ENCODE data around the gene ZNF804B.
A peak's percentile ranks its signal among the peaks of the same experiment; 100 is the strongest.

Gene ZNF804B

DNA sequence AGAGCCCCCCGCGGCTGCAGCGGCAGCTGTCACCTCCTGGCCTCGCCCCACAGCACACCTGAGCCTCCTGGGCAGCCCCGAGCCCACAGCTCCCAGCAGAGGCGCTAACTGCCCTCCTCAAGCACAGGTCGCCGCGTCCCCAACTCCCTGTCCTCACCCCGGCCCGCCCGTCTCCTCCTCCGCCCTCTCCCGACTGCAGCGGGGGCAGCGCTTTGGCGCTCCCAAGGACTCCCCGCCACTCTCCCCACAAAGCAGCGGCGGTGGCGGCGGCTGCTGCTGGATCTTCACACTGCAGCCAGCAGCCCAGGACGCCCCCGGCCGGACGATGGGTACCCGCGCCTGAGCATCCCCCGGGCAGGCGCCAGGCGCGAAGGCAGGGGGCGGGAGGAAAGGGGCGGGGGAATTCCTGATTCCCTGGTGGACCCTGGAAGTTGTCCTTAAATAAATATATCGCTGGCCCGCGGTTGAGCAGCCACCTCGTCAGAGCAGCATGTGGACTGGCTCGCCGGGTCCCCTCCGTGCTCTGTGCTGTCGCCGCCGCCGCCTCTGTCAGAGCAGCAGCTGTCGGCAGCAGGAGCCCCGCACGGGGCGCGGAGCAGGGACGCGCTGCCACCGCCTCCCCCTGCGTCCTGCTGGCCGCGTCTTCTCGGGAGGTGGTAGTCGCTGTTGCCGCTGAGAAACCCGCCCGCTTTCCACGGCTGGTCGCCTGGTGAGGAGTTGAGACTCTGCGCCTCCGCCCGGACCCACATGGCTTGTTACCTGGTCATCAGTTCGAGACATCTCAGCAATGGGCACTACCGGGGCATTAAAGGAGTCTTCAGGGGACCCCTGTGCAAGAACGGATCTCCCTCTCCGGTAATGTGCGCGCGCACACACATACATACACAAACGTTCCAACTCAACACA is at the start of gene ZNF804B:
TSS of gene ZNF804B (plus strand) at position 471 of the 906 bp plus-strand sequence. CDS start at position 748, 277 bp downstream.
- no peak for DNase-seq

DNA sequence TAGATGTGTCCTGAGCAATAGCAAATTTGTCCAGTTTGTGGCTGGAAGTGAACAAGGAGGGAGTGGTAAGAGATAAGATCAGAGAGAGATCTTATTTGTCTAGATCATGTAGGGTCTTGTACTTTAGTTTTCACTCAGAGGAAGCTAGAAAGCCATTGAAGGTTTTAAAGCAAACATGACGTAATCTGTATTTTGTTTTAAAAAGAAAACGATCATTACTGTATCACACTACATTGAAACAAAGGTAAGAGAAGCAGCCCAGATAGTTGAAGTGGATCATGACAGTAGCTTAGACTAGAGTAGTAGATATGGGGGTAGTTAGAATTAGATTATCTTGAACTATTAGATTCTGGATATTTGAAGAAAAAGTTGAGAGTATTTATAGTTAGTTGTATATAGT is 23.6 kb upstream of the ZNF804B start:
- no peak for DNase-seq

DNA sequence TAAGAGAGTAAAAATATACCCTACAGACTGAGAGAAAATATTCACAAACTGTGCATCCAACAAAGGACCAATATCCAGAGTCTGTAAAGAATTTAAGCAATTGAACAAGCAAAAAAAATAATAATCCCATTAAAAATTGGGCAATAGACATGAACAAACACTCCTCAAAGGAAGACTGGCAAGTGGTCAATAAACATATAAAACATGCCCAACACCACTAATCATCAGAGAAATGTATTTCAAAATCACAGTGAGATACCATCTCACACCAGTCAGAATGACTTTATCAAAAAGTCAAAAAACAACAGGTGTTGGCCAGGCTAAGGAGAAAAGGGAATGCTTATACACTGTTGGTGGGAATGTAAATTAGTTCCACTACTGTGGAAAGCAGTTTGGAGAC is 21.9 kb upstream of the ZNF804B start:
- DNase-seq = no peak

DNA sequence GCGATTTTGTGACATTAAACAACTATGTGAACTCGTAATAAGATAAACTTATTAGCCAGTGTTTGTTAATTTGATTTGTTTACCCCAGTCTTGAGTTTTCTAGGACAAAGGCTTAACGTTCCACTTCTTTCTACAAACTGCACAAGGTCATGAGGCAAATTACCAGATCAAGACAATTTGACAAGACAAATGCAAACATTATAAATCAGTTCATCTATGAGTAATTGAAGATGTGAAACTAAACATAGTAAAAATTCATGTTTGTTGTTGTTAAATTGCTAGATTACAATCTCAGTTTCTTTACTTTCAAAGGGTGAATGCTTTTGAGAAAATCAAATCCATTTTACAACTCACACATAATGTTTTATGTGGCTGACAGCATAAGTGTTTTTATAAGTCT is 13.4 kb upstream of the ZNF804B start:
- no peak for DNase-seq

DNA sequence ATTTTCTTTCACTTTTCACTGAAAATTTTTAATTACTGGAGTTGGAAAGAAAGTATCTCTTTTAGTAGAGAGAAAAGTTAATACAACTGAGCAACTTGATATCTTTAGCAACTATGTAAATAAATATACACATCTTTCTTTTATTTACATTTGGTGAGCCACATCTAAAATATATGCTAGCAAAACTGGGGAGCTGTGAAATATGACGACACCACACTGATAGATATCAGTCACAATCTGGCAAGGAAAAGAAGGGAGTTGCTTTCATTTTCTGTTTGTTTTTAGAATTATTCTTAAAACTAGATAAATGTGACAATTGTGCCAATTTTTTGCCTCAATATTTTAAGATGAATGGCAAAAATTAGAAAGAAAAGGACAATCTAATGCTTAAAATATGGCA is 2.7 kb upstream of the ZNF804B start:
- DNase-seq = no peak

DNA sequence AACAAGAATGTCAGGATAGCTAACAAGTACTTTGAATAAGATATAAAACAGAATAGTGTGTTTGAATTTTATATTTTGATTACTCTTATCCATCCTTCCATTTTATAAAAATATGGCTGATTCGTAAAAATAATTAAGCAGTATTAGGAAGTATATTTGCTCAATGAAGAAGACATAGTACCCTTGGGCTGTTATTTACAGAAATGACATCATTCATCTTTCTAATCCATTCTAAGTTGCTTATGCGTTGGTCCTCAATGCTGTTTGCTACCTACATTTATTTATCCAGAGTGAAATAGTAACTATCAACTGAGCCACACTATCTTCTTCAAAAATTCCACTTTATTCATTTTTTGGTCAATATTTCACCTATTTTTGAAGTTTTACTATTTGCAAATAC is 2.1 kb upstream of the ZNF804B start:
- no peak for DNase-seq

DNA sequence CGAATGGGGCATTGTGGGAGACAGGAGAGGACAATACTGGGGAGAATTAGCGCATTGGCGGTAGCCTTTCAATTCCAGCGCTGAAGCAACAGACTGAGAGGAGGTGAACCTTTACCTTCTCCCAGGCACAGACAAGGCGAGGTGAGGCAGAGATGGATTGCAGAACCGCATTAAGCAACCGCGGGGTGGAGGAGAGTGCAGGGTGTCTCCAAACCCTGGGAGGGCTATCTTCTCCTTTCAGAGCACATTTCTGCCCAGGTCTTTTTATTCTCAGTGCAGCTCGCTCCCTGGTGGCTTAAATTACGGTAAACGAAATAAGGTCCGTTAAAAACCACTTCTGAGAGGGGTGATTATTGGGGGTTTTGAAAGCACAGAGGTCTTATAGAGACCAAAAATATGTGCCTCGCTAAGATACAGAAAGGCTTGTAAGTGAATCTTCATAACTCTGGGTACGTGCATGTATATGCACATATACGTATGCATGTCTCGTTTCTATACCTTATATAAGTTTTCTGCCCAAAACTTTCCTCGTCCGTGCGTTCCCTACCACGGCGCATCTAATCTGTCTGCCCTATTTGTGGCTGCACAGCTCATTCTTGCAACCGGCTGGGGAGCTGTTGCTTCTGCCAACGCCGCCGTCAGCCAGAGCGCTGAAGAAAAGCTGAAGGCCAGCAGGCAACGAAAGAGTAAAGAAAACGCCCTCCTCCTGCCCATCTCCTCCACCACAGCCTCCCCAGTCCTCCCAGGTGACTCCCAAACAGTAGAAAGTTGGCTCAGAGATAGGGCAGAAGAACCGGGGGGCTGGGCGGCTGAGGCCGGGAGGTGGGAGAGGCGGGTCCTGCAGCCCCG is 895 bp upstream of the ZNF804B start:
- peak; percentile 21 for DNase-seq

DNA sequence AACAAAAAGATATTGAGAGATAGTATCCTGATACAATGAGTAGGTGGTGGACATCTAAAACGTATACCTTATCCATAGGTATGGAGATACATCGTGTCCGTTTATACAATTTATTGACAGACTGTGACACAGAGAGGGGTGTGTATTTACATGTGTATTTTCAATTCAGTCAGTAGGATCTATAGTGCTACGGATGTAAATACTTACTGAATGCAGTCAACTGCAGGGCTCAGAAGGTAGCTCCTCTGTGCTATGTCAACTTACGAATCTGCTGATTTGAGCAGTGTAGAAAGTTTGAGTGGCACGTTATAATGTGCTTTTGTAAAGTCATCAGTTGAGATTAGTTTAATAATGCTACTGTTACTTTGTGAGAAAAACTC is 626 bp downstream of the ZNF804B start:
- DNase-seq = no peak

DNA sequence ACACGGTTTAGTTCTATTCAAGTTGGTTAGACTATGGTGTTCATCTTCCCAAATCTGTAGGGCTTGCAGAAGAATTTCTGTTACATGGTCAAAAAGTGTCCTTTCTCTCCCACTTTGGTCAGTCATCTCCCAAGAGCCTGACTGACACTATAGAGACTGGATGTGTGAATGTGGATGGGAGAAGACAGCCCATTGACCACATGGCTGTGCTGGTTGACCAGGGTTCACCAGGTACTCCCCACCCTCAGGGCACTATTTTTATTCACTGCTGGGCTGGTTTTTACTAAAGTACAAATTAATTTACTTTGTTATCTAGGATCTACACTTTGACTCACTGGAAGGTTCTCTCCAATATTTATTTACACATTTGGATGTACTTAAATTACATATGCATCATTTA is 2.3 kb downstream of the ZNF804B start:
- DNase-seq = no peak

DNA sequence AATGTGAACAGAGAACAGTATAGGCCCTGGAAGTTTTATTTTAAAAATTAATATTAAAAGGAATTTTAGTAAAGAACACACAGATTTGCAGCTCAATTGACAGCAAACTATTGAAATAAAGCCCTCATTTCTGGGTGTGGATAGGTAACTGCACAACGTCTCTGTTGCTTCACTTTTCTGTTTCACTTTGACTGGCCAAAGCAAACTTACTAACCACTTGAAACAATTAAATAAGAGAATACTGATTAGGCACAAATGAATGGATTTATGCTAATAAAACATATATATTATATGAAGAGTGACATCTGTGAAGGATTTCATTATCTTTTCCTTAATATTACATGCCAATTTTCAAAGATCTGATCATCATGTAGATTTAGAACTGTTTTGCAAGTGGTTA is 11.9 kb downstream of the ZNF804B start:
- DNase-seq = no peak

DNA sequence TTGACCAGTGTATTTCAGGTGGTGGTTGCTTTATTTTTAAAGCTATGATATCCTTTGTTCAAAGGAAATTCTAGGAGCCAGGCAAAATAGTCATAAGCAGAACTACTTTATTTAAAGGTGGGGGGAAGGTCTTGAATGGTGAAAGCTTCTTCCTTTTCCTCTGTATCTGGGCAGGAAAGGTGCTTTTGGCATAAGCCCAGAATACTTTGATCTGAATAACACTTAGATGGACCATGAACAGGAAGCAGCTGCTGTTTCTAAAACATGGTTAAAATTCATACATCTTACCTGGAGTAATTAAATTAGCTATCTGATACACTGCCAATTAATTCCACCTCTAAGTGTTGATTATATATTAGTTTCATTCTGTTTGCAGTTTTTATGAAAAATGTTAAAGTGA is 13.3 kb downstream of the ZNF804B start:
- DNase-seq = peak; percentile 12

DNA sequence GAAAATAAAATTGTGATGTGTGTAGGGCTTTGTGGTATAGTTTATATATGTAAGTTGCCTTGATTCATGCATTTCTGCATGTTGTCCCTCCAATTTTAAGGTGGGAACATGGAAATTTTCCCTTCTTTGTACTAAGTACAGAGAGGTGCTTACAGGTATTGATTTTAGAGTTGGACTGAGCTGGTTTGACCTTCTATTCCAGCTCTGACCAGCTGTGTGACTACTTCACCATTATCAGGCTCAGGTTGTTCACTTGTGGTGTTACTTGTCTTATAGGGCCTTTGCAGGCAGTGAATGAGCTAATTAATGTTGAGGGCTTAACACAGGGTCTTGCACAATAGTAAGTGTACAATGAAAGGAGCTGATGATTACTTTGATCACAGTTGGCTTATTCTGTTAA is 16.3 kb downstream of the ZNF804B start:
- no peak for DNase-seq

DNA sequence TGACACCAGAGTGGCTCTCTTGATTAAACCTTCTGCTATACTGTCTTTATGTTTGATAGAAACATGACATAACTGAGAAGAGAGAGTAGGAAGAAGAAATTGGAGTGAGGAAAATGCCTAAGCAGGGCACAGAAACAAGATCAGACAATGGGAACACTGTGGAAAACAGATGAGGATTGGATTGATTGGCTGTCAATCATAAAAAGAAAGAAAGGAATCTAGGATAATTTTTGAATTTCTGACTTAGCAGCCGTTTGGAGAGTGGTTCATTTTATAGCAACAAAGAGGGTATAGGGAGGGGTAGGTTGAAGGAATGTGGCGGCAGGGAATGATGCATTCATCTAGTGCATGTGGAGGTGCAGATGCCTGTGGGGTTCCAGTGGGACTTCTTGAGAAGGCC is 28.3 kb downstream of the ZNF804B start:
- DNase-seq = no peak

DNA sequence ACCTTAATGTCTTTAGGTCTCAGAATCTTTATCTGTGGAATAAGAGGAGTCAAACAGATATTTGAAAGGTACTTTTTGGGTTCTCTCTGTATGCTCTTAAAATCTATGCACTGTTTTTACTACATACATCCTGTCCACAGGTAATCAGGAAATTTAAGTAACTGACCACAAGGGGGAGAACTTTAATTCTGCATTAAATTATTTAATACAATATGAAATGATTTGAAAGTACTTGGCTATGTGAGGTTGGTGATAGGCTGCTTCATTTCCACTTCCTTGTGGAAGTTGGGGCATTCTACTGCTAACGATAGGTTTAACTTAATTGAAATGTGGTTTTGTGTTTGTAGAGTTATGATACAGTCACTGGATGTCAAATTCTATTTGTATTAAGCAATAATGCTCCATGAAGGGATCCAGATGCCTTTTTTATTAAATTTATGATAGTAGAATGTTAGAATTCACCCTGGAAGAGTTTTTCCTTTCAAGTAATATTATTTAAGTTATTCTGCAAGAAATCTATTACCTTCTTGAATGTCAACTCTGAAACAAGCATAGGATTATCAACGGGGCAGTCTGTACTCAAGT is 30.1 kb downstream of the ZNF804B start:
- DNase-seq = peak; percentile 5

DNA sequence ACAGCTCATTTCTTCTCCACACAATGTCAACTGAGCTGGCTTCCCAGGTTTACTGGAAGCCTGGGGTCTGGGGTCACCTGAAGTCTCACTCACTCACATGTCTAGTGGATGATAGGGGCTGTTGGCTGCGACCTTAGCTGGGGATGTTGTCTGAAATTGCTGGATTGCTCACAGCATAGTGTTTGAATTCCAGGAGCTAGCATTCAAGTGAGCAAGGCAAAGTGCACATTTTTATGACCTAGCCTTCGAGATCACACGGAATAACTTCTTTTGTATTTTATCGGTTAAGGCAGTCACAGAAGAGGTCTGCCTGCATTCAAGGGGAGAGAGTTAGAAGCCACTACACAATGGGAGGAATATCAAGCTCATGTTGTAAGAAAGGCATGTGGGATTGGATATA is 32.4 kb downstream of the ZNF804B start:
- DNase-seq = no peak

DNA sequence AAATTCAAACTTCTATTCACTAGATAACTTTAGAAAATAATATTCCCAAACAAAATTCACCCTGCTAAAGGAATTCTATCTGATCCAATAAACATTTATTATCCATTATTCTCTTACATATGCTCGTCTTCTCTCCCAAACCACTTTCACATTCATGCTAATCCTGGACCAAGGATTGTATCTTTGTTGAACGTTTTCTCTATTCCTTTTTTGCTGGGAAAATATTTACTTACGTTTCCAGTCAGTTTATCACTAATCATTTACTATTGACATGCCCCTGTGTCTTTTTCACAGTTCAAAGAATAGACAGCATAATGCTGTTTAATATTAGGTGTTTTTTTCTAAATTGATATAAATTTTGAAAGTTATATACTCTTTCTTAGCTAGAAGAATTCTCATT is 32.9 kb downstream of the ZNF804B start:
- no peak for DNase-seq

DNA sequence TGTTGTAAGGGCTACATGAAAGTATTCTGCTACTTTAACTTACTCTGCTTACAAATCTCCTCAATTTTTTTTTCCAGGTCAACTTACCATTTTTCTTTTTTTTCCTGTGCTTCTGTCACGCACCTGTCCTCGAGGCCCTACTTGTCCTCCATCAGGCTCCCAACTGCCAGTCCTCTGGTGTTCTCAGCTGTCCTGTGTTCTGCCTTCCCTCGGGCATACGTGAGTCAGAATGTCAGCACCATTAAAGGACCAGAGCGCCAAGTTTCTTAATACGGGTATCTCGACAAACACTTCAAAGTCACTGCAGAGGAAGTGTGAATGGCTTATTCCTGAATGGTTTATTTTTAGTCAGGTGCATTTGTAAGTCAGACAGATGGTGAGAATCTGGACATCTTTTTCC is 36.1 kb downstream of the ZNF804B start, which contains the start of gene TEX47:
TSS of gene TEX47 (minus strand) at position 185 of the 400 bp plus-strand sequence. CDS start 795 bp downstream, outside the sequence.
- no peak for DNase-seq

DNA sequence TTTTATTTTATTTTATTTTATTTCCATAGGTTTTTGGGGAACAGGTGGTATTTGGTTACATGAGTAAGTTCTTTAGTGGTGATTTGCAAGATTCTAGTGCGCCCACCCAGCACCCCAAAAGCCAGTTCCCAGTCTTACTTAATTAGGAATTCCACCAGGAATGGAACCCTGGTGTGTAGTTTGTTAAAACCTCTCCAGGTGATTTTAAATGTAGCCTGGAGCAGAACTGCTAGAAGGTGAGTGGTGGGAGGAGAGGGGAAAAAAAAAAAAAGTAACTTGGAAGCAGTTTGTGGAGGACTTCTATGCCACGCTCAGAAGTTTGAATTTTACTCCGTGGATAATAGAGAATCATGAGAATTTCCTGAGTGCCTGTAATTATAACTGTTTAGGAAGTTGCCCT is 41.5 kb downstream of the ZNF804B start:
- no peak for DNase-seq

DNA sequence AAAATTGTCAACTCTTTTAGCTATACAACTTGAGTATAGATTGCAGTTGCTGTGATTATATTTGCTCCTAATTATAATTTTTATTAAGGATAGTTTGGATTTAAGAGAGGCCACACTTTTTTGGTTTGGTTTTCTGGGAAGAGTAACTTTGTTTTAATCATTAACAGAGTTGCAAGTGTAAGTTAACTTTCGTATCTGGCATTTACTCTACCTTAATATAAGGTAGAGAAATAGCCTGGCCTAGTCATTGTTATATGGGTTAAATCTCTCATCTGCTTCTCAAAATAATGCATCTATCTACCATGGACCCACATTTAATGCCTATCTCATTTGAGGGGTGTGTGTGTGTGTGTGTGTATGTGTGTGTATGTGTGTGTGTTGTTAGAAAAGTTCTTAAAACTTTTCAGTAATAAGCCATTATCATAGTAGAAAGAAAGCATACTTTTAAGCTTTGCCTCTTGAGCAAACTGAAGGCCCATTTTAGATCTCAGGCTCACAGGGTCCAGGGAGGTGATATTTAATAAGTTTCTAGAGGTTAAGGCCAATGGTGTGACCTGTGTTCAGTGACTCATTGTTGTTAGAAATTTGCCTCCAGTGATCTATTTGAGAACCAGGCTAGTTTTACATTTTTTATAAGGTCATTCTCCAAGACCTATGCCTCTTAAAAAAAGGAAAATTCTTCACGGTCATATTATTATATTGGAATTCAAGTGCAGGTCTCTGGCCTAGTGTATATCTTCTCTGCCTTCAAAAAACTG is 47.0 kb downstream of the ZNF804B start:
- no peak for DNase-seq

DNA sequence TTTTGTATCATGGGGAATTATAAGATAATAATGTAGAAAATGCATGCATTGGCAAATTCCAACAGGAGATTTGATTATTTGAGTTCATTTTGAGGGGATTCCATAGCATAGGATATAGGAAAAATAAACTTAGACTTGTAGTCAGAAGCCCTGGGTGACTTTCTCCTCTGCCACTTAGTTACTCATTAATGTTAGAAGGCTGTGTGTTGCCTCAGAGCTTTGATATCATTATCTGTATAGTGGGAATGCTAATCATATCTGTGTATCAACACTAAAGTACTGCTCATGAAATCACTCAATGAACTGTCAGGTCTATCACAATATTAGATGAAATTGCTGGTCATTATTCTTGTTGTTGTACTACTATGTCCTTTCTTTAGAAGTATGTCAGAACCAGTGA is 59.1 kb downstream of the ZNF804B start:
- DNase-seq = no peak

DNA sequence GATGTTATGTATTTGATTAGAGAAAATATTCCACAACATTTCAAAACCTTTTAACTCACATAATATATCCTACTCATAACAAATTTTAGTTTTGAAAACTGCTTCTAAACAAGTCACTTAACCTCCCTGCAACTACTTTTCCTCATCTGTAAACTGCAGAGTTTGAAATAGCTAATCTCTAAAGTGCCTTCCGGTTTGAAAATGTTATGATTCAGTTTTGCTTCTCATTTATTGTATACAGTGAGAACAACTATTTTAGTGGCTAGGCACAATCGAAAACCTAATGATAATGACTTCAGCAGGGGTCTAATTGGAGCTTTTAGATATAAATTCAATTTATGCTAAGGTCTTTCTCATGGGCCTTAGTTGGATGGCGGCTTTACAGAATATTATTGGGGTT is 66.7 kb downstream of the ZNF804B start:
- DNase-seq = no peak

DNA sequence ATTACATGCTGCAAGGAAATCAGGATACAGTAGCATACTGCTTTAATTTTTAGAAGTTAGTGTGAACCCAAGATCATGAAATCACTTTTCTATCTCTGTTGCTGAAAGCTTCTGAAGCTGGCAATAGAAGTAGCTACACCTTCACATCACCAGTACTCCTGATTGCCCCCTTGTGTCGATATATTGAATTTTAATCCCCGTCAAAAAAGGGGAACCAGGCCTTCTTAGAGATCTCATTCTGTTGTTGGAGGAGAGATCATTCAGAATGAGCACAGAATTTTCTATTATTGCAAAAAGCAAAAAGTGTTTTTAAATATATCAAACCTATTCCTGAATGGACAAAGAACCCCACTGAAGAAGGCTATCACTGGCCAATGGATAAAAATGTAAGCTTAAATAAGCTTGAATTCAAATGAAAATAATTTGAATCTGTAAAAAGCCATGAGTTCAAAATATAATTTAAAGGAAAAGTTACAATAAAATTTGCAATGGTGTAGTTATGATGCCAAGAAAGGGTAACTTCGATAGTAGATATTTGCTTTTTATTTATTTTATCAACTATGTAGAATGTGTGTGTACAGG is 75.7 kb downstream of the ZNF804B start:
- DNase-seq = peak; percentile 42

Measured in NCI-H2081 treated with DMSO at 0.1 percent for 48 hours (cell line).